ENCODE results near the gene PERM1. TPM values are rescaled to one million over a fixed set of nuclear protein-coding genes. Genes with fewer than 3 reads are reported as not detected.

PERM1 gene
- total RNA-seq, 1 experiment from 2014 or later: 0.19 TPM

- no peak for DNase-seq (ENCODE audit: low spot score)
Measured at GRCh38 chr1:934991-935750, 46.7 kb downstream of the PERM1 start.

GRCh38 chr1:933603-933940 lies 48.3 kb downstream of the PERM1 start:
- no peak for DNase-seq (ENCODE audit: low spot score)

GRCh38 chr1:932776-933602 lies 48.9 kb downstream of the PERM1 start:
- no peak for DNase-seq (ENCODE audit: low spot score)

GRCh38 chr1:932173-932510 lies 49.8 kb downstream of the PERM1 start:
- DNase-seq (ENCODE audit: low spot score): no peak

- DNase-seq (ENCODE audit: low spot score): no peak
Measured at GRCh38 chr1:931380-932172, 50.3 kb downstream of the PERM1 start.

GRCh38 chr1:930633-931138 lies 51.2 kb downstream of the PERM1 start:
- no peak for DNase-seq (ENCODE audit: low spot score)

GRCh38 chr1:929712-930632 lies 51.9 kb downstream of the PERM1 start:
- DNase-seq (ENCODE audit: low spot score): no peak

- DNase-seq (ENCODE audit: low spot score): no peak
Measured at GRCh38 chr1:928825-929661, 52.9 kb downstream of the PERM1 start.

GRCh38 chr1:927748-928147 lies 54.1 kb downstream of the PERM1 start:
- no peak for DNase-seq (ENCODE audit: low spot score)

GRCh38 chr1:927234-927633 lies 54.7 kb downstream of the PERM1 start:
- DNase-seq (ENCODE audit: low spot score): no peak

GRCh38 chr1:925561-926421 lies 56.1 kb downstream of the PERM1 start:
- peak; percentile 56 for DNase-seq (ENCODE audit: low spot score)

Other genes with a start within 250 kb of the PERM1 start
- 39.7 and 116 TPM in 2 replicates for gene SAMD11, start 58.2 kb downstream of the PERM1 start, total RNA-seq (2014; rRNA removed; shearing (Covaris generic))
- gene NOC2L, start 22.8 kb downstream of the PERM1 start, total RNA-seq (2014; rRNA removed; shearing (Covaris generic)): 78.4 and 90.7 TPM in 2 replicates
- 1.9 and 5.7 TPM in 2 replicates for gene KLHL17, start 21.5 kb downstream of the PERM1 start, total RNA-seq (2014; rRNA removed; shearing (Covaris generic))
- gene PLEKHN1, start 15.6 kb downstream of the PERM1 start, total RNA-seq (2014; rRNA removed; shearing (Covaris generic)): 0.08 and 1.2 TPM in 2 replicates
- gene HES4, start 18.0 kb upstream of the PERM1 start, total RNA-seq (2014; rRNA removed; shearing (Covaris generic)): 3.6 and 17.7 TPM in 2 replicates
- 353 and 452 TPM in 2 replicates for gene ISG15, start 31.4 kb upstream of the PERM1 start, total RNA-seq (2014; rRNA removed; shearing (Covaris generic))
- gene AGRN, start 38.0 kb upstream of the PERM1 start, total RNA-seq (2014; rRNA removed; shearing (Covaris generic)): 37.0 and 52.1 TPM in 2 replicates
- gene RNF223, start 92.2 kb upstream of the PERM1 start, total RNA-seq (2014; rRNA removed; shearing (Covaris generic)): not detected in 2 replicates
- gene C1orf159, start 134.0 kb upstream of the PERM1 start, total RNA-seq (2014; rRNA removed; shearing (Covaris generic)): 11.8 and 16.4 TPM in 2 replicates
- gene TTLL10, start 191.8 kb upstream of the PERM1 start, total RNA-seq (2014; rRNA removed; shearing (Covaris generic)): not detected in 2 replicates
- gene TNFRSF18, start 224.5 kb upstream of the PERM1 start, total RNA-seq (2014; rRNA removed; shearing (Covaris generic)): not detected in 2 replicates
- gene TNFRSF4, start 232.1 kb upstream of the PERM1 start, total RNA-seq (2014; rRNA removed; shearing (Covaris generic)): not detected in 2 replicates
- 101 and 116 TPM in 2 replicates for gene SDF4, start 249.9 kb upstream of the PERM1 start, total RNA-seq (2014; rRNA removed; shearing (Covaris generic))

Data from H4 (cell line).